ENCODE data around the gene RNU5D-1. TPM values are rescaled to one million over a fixed set of nuclear protein-coding genes. Genes with fewer than 3 reads are reported as not detected.
"Not testable (repeated sequence)": the region's sequence is repeated elsewhere in the genome, so short reads cannot be mapped to it uniquely, and the experiment has no call there.

The RNU5D-1 gene
- total RNA-seq, 4 donors from 2014 or later: not detected

DNA sequence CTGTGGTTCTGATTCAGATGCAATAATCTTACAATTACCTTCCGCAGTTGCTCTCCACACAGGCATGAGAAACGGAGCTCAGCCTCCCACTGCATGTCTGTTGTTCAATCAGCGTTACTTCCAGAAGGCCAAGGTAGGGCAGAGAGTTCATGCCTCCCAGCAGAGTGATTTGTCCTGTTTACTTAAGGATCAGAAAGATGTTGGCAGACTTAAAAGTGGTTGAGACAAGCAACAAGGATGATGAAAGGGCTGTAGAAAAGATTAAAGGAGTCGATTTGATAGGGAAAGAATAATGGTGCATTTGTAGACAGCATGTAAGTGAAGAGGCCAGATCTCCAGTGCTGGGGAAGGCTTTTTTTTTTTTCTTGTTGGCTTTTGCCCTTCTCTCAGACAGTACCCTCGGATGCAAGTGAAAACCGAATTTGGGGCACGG, 29.8 kb downstream of the RNU5D-1 start:
- 37 to 48% methylated on average over 7 of the region's 7 CpGs for WGBS, 2 donors
- peaks cover 0 to 84% (median 0%) of the 10 kb centered on the region in 4 donors for H3K27me3 ChIP-seq
- H3K4me3 ChIP-seq: no peak overlapping the region
- no peak for DNase-seq
- H3K4me1 ChIP-seq: peaks cover 0 to 31% (median 0%) of the 10 kb centered on the region in 3 donors
- no peaks in the 10 kb centered on the region for H3K9me3 ChIP-seq
- TF ChIP-seq POLR2A (IDR thresholded peaks at IDR 0.05) (no peak), CTCF (IDR thresholded peaks at IDR 0.05) (no peak)
- no peak overlapping the region for H3K27ac ChIP-seq
- H3K36me3 ChIP-seq: no peaks in the 10 kb centered on the region
- intact Hi-C loops (cut with DNase I): no loop called here

DNA sequence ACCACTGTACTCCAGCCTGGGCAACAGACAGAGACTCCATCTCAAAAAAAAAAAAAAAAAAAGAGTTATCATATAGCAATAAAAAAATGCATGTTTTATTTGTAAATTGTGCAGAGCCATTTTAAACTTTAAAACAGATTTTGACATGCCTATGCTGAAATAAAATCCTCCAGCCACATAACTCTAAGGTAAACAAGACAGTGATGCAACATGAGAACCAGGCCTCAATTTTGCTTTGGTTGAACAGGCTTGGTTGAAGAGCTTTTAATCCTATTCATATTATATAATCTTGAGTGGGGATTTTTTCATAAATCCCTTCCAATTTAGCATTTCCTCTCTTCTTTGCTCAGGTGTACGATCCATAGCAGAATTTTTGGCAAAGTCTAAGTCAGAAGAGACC, 30.4 kb downstream of the RNU5D-1 start:
- Histone ChIP-seq H3K4me3 (no peak overlapping the region), H3K4me1 (peaks cover 0 to 31% (median 0%) of the 10 kb centered on the region in 3 donors), H3K27me3 (peaks cover 0 to 84% (median 0%) of the 10 kb centered on the region in 4 donors), H3K36me3 (no peaks in the 10 kb centered on the region), H3K9me3 (no peaks in the 10 kb centered on the region), H3K27ac (no peak overlapping the region)
- intact Hi-C loops (cut with DNase I): no loop called here
- TF ChIP-seq POLR2A (IDR thresholded peaks at IDR 0.05) (no peak), CTCF (IDR thresholded peaks at IDR 0.05) (no peak)
- WGBS, 2 donors: 75% methylated on average over 1 of the region's 1 CpG; no CpG with 5 or more reads in 1 of the 2 donors
- DNase-seq: no peak

- H3K36me3 ChIP-seq; intact Hi-C loops (cut with DNase I); DNase-seq; H3K9me3 ChIP-seq; H3K27ac ChIP-seq; H3K4me3 ChIP-seq: not testable (repeated sequence)
- 68 to 83% methylated on average over 9 of the region's 9 CpGs for WGBS, 2 donors
- Histone ChIP-seq H3K27me3 (peaks cover 0 to 79% (median 0%) of the 10 kb centered on the region in 4 donors), H3K4me1 (peaks cover 0 to 31% (median 0%) of the 10 kb centered on the region in 3 donors)
These were observed 31.6 kb downstream of the RNU5D-1 start for GRCh38 chr1:44699375-44699774.

DNA sequence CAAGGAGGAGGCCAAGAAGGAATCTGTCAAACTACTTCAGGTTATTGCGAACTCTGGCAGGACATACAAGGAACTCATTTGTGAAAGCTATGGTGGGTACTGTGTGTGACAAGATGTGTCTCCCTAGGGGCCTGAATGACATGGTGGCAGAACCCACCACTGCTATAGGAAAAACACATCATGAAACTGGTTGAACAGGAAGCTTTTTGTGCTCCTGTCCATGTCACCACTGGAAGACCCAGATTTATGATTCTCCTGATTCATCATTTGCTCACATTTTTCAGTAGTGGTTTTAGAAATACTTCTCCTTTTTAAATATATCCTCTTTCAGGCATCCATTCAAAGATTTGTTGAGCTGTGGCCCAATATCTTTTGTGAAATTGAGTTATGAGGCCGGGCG, 32.8 kb downstream of the RNU5D-1 start:
- H3K4me1 ChIP-seq: peaks cover 0 to 24% (median 0%) of the 10 kb centered on the region in 3 donors
- H3K36me3 ChIP-seq: no peaks in the 10 kb centered on the region
- intact Hi-C loops (cut with DNase I): no loop called here
- H3K27ac ChIP-seq: no peak overlapping the region
- H3K4me3 ChIP-seq: no peak overlapping the region
- no peaks in the 10 kb centered on the region for H3K9me3 ChIP-seq
- TF ChIP-seq POLR2A (IDR thresholded peaks at IDR 0.05) (no peak), CTCF (IDR thresholded peaks at IDR 0.05) (no peak)
- peaks cover 0 to 72% (median 0%) of the 10 kb centered on the region in 4 donors for H3K27me3 ChIP-seq
- DNase-seq: no peak
- 77 to 84% methylated on average over 2 of the region's 3 CpGs for WGBS, 2 donors

DNA sequence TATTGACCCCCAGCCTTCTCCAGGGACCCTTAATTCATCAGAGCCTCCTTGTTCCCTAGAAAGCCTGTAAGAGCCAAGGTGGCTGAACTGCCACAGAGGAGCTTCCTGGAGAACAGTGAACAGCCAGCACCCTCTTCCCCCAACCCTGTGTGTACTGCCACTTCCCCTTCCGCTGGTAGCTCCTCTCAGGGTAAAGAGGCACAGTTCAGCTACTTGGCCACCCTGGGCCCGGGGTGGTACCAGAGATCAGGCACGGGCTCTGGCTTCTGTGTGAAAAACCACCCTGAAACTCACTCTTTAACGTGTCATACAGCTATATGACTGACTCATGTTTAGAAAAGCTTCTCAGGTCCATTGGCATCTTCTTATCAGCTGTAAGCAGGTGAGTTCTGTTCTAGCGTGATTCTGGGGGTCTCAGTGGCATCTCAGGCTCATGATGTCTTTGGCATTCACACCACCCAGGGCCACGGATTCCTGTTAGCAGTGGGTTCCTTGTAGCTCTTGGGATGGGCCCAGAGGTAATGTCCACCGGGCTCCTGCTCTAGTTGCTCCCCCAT, 34.1 kb downstream of the RNU5D-1 start:
- Histone ChIP-seq H3K4me1 (peaks cover 0 to 19% (median 0%) of the 10 kb centered on the region in 3 donors), H3K36me3 (no peaks in the 10 kb centered on the region), H3K27ac (no peak overlapping the region), H3K27me3 (peaks cover 0 to 67% (median 0%) of the 10 kb centered on the region in 4 donors), H3K4me3 (no peak overlapping the region), H3K9me3 (no peaks in the 10 kb centered on the region)
- DNase-seq: no peak
- 72 to 76% methylated on average over 5 of the region's 7 CpGs for WGBS, 2 donors
- intact Hi-C loops (cut with DNase I): no loop called here
- TF ChIP-seq POLR2A (IDR thresholded peaks at IDR 0.05): no peak
- TF ChIP-seq CTCF (IDR thresholded peaks at IDR 0.05): no peak
